HG02610 (cell line): Measurements from ENCODE around the gene CHD6.

Experiments used
- ATAC-seq: cut with Tn5 transposase; IDR thresholded peaks from one replicate; pipeline ENCODE4 v1.9.1; 2021; ENCODE audit warnings: mild to moderate bottlenecking, moderate library complexity; ENCODE audit not compliant: unreplicated experiment

Gene CHD6

GRCh38 chr20:41373251-41373783 lies 244.9 kb downstream of the CHD6 start:
- ATAC-seq: no peak

DNA sequence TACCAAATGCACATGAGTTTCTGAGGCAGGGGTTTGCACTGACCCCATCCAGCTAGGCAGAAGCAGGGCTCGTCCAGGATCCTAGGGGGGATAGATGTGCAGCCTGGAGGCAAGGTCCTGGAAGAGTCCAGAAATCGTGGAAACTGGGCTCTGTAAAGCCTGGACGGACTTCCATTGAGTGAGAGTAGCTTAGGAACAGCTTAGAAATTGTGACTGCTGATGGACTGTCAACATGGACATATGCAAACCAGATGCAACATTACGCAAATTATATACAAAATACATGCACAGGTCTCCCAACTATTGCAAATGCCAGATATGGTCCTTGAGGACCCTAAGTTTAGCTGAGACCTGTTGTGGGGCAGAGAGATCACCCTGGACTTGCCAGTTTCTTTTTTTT lies 246.8 kb downstream of the CHD6 start:
- no peak for ATAC-seq

- no peak for ATAC-seq
These were observed 248.0 kb downstream of the CHD6 start for GRCh38 chr20:41370176-41370575.

DNA sequence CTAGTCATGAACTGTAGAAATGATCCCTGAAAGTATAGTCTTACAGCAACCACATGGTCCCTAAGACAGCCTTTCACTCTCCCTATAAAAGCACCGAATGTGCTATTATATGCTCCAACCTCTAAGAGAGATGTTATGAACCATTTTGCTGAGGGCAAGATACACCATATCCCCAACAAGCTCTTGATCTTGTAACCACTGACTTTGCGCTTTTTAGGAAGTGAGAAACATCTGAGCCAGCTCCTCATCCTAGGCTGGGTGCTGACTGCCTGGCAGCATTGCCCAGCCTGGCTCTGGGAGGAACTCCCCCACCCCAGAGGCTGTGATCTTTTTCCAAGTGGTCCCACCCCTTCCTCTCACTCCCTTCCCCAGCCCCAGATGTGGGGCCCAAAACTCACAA lies 248.5 kb downstream of the CHD6 start:
- no peak for ATAC-seq

DNA sequence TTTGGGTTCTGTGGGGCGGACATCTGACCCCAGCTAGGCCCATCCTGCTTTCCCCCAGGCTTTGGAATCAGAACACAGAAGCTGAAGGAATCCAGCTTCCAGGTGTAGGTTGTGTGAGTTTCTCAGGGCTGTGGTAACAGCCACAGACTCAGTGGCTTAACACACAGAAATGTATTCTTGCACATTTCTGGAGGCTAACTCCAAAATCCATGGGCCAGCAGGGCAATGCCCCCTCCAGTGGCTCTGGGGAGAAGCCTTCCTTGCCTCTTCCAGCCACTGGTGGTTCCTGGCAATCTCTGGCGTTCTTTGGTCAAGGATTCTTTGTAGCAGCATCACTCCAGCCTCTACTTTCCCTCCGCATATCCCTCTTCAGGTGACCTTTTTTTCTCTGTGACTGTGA lies 250.2 kb downstream of the CHD6 start:
- ATAC-seq: no peak

GRCh38 chr20:41367393-41367695 lies 250.8 kb downstream of the CHD6 start:
- no peak for ATAC-seq

DNA sequence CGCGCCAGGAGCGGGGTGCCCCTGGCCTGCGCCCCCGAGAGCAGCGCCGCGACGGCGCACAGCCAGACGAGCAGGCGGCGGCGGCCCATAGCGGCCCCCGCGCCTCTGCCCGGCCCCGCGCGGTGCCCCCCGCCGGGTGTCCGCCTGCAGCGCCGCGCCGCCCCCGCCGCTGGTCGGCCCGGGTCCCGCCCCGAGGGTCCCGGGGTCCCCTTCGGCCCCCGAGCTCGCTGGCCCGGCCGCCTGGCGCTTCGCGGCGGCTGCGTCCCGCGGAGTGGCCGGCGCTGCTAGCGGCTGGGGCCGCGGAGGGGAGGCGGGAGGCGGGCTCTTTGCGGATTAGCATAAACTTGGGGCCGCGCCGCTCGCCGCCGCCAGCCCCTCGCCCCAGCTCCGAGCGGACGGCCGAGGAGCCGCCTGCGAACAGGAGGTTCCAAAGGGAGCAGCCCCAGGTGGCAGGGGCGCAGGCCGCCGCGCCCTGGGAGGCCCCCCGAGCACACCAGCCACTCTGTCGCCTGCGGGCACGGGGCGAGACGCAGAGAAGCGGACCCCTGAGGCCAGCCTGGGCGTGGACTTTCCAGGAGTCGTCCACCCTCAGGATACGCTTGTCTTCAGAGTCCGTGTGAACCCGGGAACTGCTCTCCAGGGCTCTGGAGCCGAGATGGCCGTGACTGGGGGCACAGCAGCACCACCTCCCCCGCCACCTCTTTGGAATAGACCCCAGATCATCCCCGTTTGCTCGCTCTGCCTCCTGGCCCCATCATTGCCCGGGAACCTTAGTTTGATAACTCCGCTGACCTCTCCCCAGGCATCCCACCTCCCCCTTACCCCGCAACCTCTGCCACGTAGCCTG lies 251.4 kb downstream of the CHD6 start, which contains the start of gene EMILIN3:
Gene EMILIN3 (minus strand): TSS at position 273 of the 847 bp plus-strand sequence. CDS start 184 bp downstream, at position 89.
- ATAC-seq: no peak

GRCh38 chr20:41365777-41366545 lies 252.2 kb downstream of the CHD6 start:
- no peak for ATAC-seq

DNA sequence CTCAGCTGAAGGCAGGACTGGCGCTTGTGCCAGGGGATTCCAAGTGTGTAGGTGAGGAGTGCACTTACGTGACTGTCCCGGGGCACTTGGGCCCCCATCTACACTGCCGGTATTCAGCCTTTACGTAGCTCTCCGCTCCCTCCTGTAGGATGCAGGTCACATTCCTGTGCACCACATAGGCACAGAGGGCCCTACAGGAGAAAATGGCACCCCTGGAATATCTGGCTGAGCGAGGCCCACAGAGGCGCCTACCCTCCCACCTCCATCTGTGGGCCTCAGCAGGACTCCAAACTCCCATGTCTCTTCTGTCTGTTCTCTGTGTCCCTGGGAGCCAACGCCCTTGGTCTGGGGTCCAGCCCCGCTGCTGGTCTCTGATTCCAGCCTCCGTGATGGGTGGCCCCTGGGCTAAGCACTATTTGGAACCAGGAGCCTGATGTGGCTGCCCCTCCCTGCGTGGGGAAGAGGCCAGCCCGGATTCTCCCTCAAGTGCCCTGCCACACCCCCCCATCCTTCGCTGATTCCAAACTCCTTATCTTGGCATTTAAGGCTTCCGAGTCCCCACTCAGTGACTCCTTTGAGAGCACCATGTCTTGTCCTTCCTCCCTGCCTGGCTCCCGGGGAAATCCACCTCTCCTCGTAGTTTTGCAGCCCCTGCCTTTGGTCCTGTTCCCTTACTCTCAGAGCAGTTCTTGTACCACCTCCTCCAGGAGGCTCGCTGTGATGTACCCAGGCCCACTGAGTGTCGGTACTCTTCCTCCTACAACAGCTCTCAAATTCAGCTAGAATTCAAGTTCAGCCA lies 253.0 kb downstream of the CHD6 start:
- no peak for ATAC-seq

GRCh38 chr20:41364236-41364855 lies 253.8 kb downstream of the CHD6 start:
- ATAC-seq: no peak

DNA sequence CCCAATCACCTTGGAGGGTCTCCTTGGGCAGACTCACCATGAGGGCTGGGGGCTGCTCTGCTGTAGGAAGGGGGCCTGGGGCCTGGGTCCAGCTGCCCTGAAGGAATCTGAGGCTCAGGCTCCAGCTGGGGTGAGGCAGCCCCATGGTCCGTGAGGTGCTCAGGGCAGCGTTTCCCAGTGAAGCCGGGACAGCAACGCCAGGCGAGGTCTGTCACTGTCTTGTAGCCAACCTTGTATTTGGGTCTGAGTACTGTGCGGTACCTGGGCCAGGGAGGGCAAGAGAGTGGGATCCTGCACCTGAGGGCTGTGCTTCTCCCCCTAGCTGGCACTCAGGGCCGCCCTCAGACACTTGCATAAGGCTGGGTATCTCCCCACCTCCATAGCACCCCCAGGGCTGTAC lies 254.6 kb downstream of the CHD6 start:
- ATAC-seq: no peak

DNA sequence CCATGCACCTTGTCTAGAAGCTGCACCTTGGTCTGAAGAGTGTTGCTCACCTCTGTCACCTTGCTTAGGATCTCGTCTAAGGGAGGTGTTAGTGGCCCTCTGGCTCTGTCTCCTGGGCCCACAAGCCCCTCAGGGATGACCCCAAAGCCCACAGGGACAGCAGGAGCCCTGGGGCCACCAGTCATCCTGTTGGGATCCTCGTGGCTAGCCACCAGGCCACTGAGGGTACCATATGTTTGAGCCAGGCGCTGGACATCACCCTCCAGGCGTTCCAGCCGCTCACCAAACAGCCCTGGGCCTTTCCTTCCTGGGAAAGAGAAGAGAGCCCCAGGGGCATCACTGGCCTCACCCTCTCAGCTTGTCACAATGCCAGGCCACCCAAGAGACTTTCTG lies 255.4 kb downstream of the CHD6 start:
- no peak for ATAC-seq

DNA sequence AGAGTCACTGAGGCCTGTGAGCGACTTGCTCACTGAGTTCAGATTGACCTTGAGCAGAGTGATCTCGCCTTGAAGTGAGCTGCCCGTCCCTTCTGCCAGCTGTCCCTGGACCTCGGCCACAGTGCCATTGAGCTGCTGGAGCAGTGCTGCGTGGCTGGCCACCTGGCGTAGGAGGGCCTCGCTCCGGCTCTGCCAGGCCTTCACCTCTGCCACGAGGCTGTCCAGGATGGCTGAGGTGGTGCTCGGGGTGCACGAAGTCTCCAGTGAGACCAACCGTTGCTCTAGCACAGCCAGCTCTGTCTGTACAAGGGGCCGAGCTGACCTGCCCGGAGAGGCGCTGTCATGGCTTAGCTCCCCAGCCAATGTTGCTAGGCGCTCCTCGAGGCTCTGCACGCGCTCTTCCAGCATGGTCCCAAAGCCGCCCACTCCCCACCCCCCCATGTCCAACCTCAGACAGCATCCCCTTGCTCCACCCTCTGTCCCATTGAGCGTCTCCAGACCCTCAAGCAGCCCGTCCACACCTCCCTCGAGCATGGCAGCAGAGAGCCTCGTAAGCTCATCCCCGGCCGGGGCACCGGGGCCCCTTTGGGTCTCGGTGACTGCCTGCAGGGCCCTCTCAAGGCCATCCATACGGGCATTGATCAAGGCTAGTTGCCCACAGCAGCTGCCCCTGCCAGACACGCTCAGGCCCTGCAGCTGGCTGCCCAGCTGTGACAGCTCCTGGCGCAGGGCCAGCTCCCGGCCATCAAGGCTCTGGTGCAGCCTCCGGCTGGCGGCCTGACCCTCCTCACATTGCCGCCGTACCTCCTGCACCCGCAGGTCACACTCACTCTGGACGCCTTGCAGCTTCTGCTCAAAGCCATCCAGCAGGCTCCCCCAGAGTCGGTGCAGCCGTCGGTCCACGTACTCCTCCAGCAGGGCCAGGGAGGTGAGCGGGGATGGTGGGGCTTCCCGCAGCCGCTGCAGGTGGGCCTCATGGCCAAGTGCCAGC lies 256.1 kb downstream of the CHD6 start:
- ATAC-seq: no peak

GRCh38 chr20:41360831-41361756 lies 257.1 kb downstream of the CHD6 start:
- ATAC-seq: no peak

DNA sequence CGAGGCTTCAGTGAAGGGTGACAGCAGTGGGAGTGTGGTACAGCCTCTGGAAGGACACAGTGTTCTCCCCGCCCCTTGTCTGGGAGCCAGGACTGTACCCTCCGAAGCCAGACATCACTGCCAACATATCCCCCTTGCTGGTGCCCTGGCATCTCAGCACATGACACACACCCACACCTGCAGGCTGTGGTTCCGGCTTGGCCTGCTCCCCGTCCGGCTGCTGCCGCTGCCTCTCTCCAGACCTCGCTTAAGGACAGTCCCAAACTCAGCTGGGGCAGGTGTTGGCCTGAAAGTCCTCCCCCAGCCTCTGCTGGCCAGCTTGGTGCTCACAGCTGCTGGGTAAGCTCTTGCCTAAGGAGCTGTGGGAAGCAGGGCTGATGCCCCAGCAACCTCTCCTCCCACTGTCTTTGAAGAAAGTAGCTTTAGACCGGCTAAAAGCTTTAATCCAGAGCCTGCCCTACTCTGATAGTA lies 258.6 kb downstream of the CHD6 start:
- no peak for ATAC-seq

DNA sequence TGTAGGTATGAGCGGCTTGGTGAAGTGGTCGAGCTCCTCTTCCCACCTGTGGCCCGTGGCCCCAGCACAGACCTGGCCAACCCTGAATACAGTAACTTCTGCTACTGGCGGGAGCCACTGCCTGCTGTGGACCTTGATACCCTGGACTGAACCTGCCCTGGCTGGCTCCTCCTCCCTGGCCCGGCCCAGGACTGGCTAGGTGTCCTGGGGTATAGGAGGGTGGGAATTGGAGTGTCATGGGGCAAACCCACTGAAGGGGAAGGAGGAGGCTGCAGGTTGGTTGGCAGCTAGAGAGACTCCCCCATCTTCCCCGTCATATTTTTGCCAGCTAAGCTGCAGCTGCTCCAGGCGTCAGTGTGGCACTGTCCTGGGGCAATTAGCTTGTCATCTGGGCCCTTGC lies 259.5 kb downstream of the CHD6 start:
- ATAC-seq: no peak

- no peak for ATAC-seq
These were observed 259.9 kb downstream of the CHD6 start for GRCh38 chr20:41358230-41358629.

DNA sequence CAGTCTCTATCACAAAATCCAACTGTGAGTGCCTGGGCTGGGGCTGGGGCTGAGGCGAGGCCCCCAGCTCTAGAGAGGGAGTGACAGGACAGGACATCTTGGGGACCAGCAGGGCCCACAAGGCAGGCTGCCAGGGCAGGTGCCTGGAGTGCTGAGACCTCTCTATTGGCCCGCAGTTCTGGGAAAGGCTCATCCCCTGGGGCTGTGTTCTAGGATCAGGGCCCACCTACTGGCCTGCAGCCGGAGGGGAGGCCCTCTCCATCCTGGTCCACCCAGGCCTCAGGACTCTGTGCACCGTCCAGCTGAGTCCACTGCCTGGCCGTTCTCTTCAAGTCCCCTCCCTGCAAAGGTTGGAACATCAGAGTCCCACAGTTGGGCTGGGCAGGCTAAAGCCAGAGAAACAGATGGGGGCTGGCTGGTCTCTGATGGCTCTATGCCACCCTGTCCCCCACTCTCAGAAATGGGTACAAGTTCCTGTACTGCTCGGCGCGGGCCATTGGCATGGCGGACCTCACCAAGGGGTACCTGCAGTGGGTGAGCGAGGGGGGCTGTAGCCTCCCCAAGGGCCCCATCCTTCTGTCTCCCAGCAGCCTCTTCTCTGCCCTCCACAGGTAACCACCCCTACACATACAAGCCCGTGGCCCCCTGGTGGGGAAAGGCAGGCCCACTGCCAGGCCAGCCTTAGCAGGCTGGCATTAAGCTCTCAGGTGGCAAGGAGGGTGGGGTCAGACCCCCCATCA lies 260.6 kb downstream of the CHD6 start:
- no peak for ATAC-seq
